Measurements from ENCODE around the gene GKN2.

GKN2 gene

DNA sequence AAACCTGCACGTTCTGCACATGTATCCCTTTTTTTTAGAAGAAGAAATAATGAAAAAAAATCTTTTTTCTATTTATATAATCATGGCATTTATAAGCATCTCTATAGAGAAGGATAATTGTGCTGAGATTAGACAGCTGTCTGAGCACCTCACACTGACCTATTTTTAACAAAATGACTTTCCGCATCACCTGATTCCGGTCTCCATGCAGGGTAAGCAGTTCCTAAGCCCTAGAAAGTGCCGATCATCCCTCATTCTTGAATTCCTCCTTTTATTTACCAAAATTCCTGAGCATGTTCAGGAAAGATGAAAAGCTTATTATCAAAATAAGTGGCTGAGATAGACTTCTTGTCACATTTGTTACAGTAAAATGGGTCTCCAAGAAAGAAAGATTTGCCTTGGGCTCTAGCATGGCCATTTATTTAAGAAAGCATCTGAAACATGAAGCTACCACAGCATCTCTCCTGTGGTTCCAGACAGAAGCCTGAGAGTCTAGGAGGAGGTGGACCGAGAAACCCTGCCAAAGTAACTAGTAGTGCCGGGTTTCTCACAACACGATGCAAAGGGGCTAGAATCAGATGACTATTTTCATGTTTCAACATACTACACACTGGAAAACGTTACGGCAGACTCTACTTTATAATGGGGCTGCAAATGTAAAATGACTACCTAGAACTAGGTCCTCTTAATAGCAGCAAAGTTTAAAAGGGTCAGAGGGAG is 22.4 kb upstream of the GKN2 start:
- DNase-seq (ENCODE audit: low read depth), result peak; percentile 16
- no peak overlapping the region for H3K4me3 ChIP-seq (ENCODE audit: low read length)
- TF ChIP-seq, protein P1, sequence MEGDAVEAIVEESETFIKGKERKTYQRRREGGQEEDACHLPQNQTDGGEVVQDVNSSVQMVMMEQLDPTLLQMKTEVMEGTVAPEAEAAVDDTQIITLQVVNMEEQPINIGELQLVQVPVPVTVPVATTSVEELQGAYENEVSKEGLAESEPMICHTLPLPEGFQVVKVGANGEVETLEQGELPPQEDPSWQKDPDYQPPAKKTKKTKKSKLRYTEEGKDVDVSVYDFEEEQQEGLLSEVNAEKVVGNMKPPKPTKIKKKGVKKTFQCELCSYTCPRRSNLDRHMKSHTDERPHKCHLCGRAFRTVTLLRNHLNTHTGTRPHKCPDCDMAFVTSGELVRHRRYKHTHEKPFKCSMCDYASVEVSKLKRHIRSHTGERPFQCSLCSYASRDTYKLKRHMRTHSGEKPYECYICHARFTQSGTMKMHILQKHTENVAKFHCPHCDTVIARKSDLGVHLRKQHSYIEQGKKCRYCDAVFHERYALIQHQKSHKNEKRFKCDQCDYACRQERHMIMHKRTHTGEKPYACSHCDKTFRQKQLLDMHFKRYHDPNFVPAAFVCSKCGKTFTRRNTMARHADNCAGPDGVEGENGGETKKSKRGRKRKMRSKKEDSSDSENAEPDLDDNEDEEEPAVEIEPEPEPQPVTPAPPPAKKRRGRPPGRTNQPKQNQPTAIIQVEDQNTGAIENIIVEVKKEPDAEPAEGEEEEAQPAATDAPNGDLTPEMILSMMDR (conservative IDR thresholded peaks at IDR 0.05; ENCODE audit: low read length), result no peak

DNA sequence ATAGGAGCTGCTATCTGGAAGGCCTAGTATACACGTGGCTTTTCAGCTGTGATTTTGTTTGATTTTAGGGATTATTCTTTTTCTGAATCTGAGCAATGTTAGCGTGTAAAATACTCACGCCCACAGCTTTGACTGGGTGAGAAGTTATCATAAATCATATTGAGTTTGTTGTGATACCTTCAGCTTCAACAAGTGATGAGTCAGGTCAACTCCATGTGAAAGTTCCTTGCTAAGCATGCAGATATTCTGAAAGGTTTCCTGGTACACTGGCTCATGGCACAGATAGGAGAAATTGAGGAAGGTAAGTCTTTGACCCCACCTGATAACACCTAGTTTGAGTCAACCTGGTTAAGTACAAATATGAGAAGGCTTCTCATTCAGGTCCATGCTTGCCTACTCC is 21.6 kb upstream of the GKN2 start, which contains the start of gene GKN1:
GKN1 (plus strand) TSS at position 386 of the 400 bp plus-strand sequence. CDS start 42 bp downstream, outside the sequence.
- peak; percentile 40 for DNase-seq (ENCODE audit: low read depth)
- H3K4me3 ChIP-seq (ENCODE audit: low read length), result no peak within 1 kb of the TSS
- TF ChIP-seq, protein P1 (conservative IDR thresholded peaks at IDR 0.05; ENCODE audit: low read length), result no peak

DNA sequence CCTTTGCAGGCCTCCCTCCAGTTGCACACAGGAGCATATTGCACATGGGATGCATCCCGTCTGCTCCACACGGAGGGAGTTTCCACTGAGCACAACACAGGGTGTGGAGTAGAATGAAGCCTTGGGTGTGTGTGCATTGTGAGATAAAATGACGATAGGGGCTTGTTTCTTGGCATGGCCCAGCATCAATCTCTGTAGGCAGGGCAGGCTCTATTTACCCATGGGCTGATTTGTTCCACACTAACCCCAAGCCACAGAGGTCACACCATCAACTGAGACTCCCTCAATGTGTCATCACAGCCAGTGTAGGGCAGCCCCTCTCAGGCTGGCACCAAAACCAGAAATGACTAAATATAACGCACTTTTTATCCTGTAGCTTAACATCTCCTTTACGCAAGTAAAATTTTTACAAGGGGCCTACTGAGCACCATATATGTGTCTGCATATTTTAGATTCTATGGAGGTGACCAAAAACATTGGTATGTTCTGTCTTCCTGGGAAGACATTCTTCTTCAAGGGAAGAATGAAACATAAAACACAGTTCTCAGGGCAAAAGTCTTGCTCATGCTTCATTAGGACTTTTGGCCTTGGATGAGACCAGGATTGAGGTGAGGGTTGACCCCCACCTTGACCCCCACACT is 19.0 kb upstream of the GKN2 start:
- peak; percentile 98 for DNase-seq (ENCODE audit: low read depth)
- no peak overlapping the region for H3K4me3 ChIP-seq (ENCODE audit: low read length)
- TF ChIP-seq, protein P1 (conservative IDR thresholded peaks at IDR 0.05; ENCODE audit: low read length), result no peak

DNA sequence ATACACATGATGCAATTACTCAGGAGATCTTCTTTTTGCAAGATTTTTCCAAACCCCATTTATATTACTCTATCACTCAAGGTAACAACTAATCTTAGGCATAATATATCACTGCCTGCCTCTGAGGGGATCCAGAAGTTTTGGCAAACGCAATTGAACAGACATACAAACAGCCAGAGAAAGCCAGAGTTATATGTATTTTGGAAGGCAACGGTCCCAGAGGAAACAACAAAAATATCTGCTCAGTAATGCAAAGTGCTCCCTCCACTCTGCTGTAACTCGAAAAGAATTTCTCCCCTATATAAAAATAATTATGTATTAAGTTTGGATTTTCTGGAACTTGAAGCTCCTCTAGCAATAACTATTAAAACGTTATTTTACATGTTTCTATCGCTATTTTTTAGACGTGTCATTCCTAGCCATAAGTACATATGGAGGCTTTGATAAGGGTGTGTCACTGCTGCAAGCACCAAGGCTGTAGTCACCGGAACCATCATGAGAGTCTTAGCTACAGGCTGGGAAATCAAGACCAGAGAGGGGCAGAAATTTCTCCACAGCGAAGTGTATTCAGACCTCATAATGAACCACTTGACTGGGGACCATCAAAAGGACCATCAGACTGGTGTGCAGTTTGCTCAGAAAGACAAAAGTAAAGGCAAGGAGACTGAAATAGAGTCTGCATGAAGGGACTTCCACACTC is 18.0 kb upstream of the GKN2 start:
- H3K4me3 ChIP-seq (ENCODE audit: low read length), result no peak overlapping the region
- TF ChIP-seq, protein P1 (conservative IDR thresholded peaks at IDR 0.05; ENCODE audit: low read length), result no peak
- no peak for DNase-seq (ENCODE audit: low read depth)

DNA sequence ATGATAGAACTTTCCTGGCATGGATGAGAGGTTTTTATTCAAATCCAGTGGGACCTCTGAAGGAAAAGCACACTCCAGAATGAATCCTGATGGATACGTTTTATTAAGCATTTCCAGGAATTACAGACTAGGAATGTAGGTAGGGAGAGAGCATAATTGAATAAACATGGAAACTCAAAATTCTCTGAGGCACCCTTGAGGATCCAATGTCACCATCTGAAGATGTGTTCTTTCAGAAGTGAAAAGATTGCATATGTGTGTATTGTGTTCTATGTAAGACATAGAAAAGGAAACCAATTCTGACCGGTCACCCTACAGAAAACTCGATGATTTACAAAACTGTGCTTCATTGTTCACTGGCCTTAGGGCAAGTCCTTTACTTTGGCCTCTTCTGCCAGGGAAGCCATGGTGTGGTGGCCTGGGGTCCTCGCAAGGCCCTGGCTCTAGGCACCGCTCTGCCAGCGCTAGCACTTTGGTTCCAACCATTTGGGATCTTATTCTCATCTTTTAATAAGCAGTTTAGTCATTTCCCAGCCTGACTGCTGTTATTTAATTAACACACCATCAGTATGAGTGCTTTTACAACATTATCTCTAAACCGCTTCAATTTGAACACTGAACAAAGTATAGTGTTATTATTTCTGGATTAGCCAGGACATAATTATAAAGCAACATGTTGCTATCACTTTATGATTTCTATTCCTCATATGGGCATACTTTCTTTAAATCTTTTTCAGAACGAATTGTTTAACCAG is 17.2 kb upstream of the GKN2 start:
- DNase-seq (ENCODE audit: low read depth), result no peak
- TF ChIP-seq, protein P1 (conservative IDR thresholded peaks at IDR 0.05; ENCODE audit: low read length), result no peak
- H3K4me3 ChIP-seq (ENCODE audit: low read length), result no peak overlapping the region

DNA sequence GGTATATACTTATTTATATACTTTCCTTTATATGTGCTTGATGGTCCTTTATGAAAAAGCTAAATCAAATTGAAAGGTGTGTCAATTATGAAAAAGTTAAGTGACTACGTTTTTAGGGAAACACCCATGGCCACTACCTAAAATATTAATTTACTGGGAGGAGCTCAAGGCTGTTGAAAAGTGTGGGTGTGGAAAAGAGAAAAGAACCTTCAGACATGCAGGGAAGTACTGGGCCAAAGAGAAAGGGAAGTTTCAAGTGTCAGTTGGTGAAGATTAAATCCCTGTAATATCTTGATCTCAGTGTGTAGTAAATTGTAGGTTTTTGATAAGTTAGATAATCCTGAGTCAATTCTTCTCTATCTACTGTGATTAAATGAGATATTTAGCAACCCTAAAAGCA is 15.5 kb upstream of the GKN2 start:
- no peak overlapping the region for H3K4me3 ChIP-seq (ENCODE audit: low read length)
- TF ChIP-seq, protein P1 (conservative IDR thresholded peaks at IDR 0.05; ENCODE audit: low read length), result no peak
- no peak for DNase-seq (ENCODE audit: low read depth)

Measured in AG10803 (cell line).